Activated T-cell treated with anti-CD3 and anti-CD28 coated beads, Interleukin-2, amount 50 U/mL, for 72 hours (primary cell): Measurements from ENCODE around the gene TPH2. TPM values are rescaled to one million over a fixed set of nuclear protein-coding genes. Genes with fewer than 3 reads are reported as not detected.

Source experiments
- ATAC-seq, 2 donors: fragments of 150-1000 bp; cut with Tn5 transposase; replicated peaks in 1 of 2; 2 replicates each; pipeline ENCODE4 v1.10.0; 2021; ENCODE audit warnings: moderate library complexity in 2 of 2, mild to moderate bottlenecking in 1 of 2
- DNase-seq, 2 donors: peaks; one replicate each; pipeline ENCODE4 v3.0.0; 2021 to 2022; ENCODE audit warnings: mixed read lengths in 1 of 2
- H3K27ac Mint-ChIP-seq: one replicate; pipeline ENCODE4 v1.8.0; 2022; ENCODE audit warnings: mild to moderate bottlenecking, moderate library complexity, mixed read lengths
- H3K27me3 Mint-ChIP-seq: one replicate; pipeline ENCODE4 v1.8.0; 2022; ENCODE audit warnings: low read depth, mixed read lengths
- H3K36me3 Mint-ChIP-seq, 2 donors: one replicate each; pipeline ENCODE4 v1.8.0; 2022; ENCODE audit warnings: mixed read lengths in 2 of 2, mild to moderate bottlenecking in 1 of 2; ENCODE audit not compliant: insufficient read depth in 2 of 2
- H3K4me1 Mint-ChIP-seq: one replicate; pipeline ENCODE4 v1.8.0; 2022; ENCODE audit warnings: low read depth, mixed read lengths
- H3K4me3 Mint-ChIP-seq, 2 donors: one replicate each; pipeline ENCODE4 v1.8.0; 2022; ENCODE audit warnings: mild to moderate bottlenecking in 2 of 2, mixed read lengths in 2 of 2, moderate library complexity in 2 of 2
- H3K9me3 Mint-ChIP-seq, 2 donors: one replicate each; pipeline ENCODE4 v1.8.0; 2022; ENCODE audit warnings: mixed read lengths in 2 of 2
- total RNA-seq, 2 donors: library from RNA; stranded (reverse); gene quantifications; one replicate each; pipeline ENCODE4 v1.2.3, GENCODE V29; 2022

Gene TPH2
- total RNA-seq, 2 donors from 2014 or later = not detected

- no peaks in the 10 kb centered on the region for H3K9me3 Mint-ChIP-seq
- H3K4me1 Mint-ChIP-seq = peaks cover 11% of the 10 kb centered on the region
- H3K27me3 Mint-ChIP-seq = peaks cover 38% of the 10 kb centered on the region
- DNase-seq (no peak), ATAC-seq (no peak)
- no peaks in the 10 kb centered on the region for H3K36me3 Mint-ChIP-seq
- H3K27ac Mint-ChIP-seq = no peak overlapping the region
- no peak overlapping the region for H3K4me3 Mint-ChIP-seq
Observed at GRCh38 chr12:71972441-71973074, 33.9 kb downstream of the TPH2 start.

GRCh38 chr12:71973687-71974086 lies 35.0 kb downstream of the TPH2 start:
- Mint-ChIP-seq H3K36me3 (no peaks in the 10 kb centered on the region), H3K4me3 (peak overlapping the region in 1 of 2 donors; percentile 26), H3K27me3 (peaks cover 28% of the 10 kb centered on the region), H3K4me1 (peaks cover 11% of the 10 kb centered on the region), H3K9me3 (no peaks in the 10 kb centered on the region), H3K27ac (no peak overlapping the region)
- peak; percentile 77 to 93 for ATAC-seq
- DNase-seq = peak in 1 of 2 donors; percentile 3

- H3K36me3 Mint-ChIP-seq = no peaks in the 10 kb centered on the region
- no peaks in the 10 kb centered on the region for H3K9me3 Mint-ChIP-seq
- no peak for ATAC-seq
- no peak overlapping the region for H3K4me3 Mint-ChIP-seq
- H3K27me3 Mint-ChIP-seq = peaks cover 28% of the 10 kb centered on the region
- no peaks in the 10 kb centered on the region for H3K4me1 Mint-ChIP-seq
- DNase-seq = no peak
- H3K27ac Mint-ChIP-seq = no peak overlapping the region
Observed at GRCh38 chr12:71980538-71980937, 41.9 kb downstream of the TPH2 start.

DNA sequence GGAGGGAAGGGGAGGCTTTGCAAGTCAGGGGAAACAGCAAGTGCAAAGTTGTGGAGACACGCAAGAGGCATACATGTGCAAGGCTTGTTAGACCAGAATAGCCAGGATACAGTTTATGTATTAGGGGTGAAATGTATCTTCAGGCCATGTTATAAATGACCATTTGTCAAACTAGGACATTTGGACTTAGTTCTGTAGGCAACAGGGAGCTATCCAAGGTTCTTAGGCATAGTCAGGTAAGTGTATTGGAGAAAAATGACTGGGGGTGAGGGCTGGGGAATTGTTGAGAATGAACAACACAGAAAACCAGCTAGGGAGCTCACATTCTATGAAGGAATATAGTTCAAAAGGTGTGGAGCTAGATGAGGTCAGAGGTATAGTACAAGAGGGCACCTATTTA lies 42.5 kb downstream of the TPH2 start:
- no peak overlapping the region for H3K4me3 Mint-ChIP-seq

GRCh38 chr12:71994715-71995114 lies 56.1 kb downstream of the TPH2 start:
- Mint-ChIP-seq H3K27ac (no peak overlapping the region), H3K27me3 (peaks cover 37% of the 10 kb centered on the region), H3K36me3 (no peaks in the 10 kb centered on the region), H3K4me1 (peaks cover 3% of the 10 kb centered on the region), H3K9me3 (no peaks in the 10 kb centered on the region), H3K4me3 (no peak overlapping the region)
- no peak for DNase-seq
- no peak for ATAC-seq

More for the DNA sequence above, 42.5 kb downstream of the TPH2 start:
- no peak overlapping the region for H3K27ac Mint-ChIP-seq
- ATAC-seq (no peak), DNase-seq (no peak)
- no peaks in the 10 kb centered on the region for H3K36me3 Mint-ChIP-seq
- no peaks in the 10 kb centered on the region for H3K4me1 Mint-ChIP-seq
- H3K9me3 Mint-ChIP-seq = no peaks in the 10 kb centered on the region
- H3K27me3 Mint-ChIP-seq = peaks cover 24% of the 10 kb centered on the region

GRCh38 chr12:71999795-72000194 lies 61.1 kb downstream of the TPH2 start:
- DNase-seq (no peak), ATAC-seq (peak; percentile 60 to 83)
- H3K36me3 Mint-ChIP-seq = no peaks in the 10 kb centered on the region
- peaks cover 8% of the 10 kb centered on the region for H3K4me1 Mint-ChIP-seq
- H3K9me3 Mint-ChIP-seq = no peaks in the 10 kb centered on the region
- H3K27me3 Mint-ChIP-seq = peaks cover 54% of the 10 kb centered on the region
- no peak overlapping the region for H3K4me3 Mint-ChIP-seq
- no peak overlapping the region for H3K27ac Mint-ChIP-seq

DNA sequence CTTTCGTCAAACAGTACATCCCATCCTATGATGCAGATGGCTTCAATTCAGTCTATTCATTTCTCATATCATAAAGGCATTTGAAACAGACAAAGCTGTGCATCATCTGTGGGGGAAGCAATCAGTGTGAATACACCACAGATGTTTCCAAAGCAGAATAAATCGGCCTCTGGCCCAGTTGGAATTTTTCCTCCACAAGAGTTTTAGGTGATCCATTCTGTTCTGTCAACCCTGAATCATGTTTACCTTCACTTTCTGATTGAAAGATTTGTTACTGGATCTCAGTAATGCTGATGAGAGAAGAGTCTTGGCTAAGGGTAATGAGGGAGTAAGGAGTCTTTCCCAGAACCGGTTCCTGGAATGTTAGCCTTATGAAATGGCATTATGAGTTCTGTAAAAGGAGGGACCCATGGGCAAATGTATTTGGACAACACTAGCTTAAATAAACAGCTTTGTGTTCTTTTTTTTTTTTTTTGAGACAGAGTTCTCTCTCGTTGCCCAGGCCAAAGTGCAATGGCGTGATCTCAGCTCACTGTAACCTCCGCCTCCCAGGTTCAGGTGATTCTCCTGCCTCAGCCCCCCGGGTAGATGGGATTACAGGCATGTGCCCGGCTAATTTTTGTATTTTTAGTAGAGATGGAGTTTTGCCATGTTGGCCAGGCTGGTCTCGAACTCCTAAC lies 62.5 kb downstream of the TPH2 start:
- Mint-ChIP-seq H3K9me3 (no peaks in the 10 kb centered on the region), H3K4me1 (peaks cover 8% of the 10 kb centered on the region), H3K36me3 (no peaks in the 10 kb centered on the region), H3K27me3 (peaks cover 58% of the 10 kb centered on the region), H3K27ac (no peak overlapping the region), H3K4me3 (no peak overlapping the region)
- DNase-seq = no peak
- no peak for ATAC-seq

DNA sequence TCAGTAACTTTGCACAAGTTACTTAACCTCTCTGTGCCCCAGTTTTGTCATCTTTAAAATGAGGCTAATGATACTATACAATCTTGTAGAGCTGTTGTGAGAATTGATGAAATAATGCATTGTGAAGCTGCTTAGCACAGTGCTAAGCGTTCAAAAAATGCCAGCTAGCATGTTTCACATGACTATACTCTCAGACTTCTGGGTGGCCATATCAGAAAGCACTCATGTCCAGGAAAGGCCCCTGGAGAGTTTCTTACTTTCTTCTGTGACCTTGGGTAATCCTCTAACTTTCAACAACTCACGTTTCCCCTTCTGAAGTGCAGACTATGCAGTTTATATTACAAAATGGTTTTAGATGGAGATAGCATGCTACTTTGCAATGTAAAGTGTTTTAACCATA lies 68.1 kb downstream of the TPH2 start:
- Mint-ChIP-seq H3K9me3 (no peaks in the 10 kb centered on the region), H3K36me3 (no peaks in the 10 kb centered on the region), H3K4me1 (no peaks in the 10 kb centered on the region), H3K27ac (no peak overlapping the region), H3K4me3 (no peak overlapping the region), H3K27me3 (peaks cover 30% of the 10 kb centered on the region)
- ATAC-seq (no peak), DNase-seq (no peak)

- Mint-ChIP-seq H3K9me3 (no peaks in the 10 kb centered on the region), H3K36me3 (no peaks in the 10 kb centered on the region), H3K27ac (no peak overlapping the region), H3K27me3 (peaks cover 24% of the 10 kb centered on the region), H3K4me1 (no peaks in the 10 kb centered on the region), H3K4me3 (no peak overlapping the region)
- DNase-seq (no peak), ATAC-seq (no peak)
Observed at GRCh38 chr12:72010356-72010755, 71.7 kb downstream of the TPH2 start.

GRCh38 chr12:72011374-72011773 lies 72.7 kb downstream of the TPH2 start:
- H3K4me3 Mint-ChIP-seq = no peak overlapping the region
- H3K36me3 Mint-ChIP-seq = no peaks in the 10 kb centered on the region
- H3K27ac Mint-ChIP-seq = no peak overlapping the region
- ATAC-seq = no peak
- no peaks in the 10 kb centered on the region for H3K9me3 Mint-ChIP-seq
- H3K4me1 Mint-ChIP-seq = no peaks in the 10 kb centered on the region
- no peak for DNase-seq
- peaks cover 14% of the 10 kb centered on the region for H3K27me3 Mint-ChIP-seq

GRCh38 chr12:72012874-72013273 lies 74.2 kb downstream of the TPH2 start:
- ATAC-seq (no peak), DNase-seq (no peak)
- Mint-ChIP-seq H3K27me3 (peaks cover 18% of the 10 kb centered on the region), H3K4me3 (no peak overlapping the region), H3K36me3 (no peaks in the 10 kb centered on the region), H3K27ac (no peak overlapping the region), H3K4me1 (no peaks in the 10 kb centered on the region), H3K9me3 (no peaks in the 10 kb centered on the region)

- H3K4me1 Mint-ChIP-seq = no peaks in the 10 kb centered on the region
Observed at GRCh38 chr12:72015895-72016294, 77.2 kb downstream of the TPH2 start.

GRCh38 chr12:72017054-72017651 lies 78.5 kb downstream of the TPH2 start:
- H3K27ac Mint-ChIP-seq = no peak overlapping the region
- DNase-seq = peak; percentile 56 to 67
- peaks cover 29% of the 10 kb centered on the region for H3K27me3 Mint-ChIP-seq
- no peak overlapping the region for H3K4me3 Mint-ChIP-seq
- H3K9me3 Mint-ChIP-seq = no peaks in the 10 kb centered on the region
- peak; percentile 78 to 80 for ATAC-seq
- no peaks in the 10 kb centered on the region for H3K4me1 Mint-ChIP-seq
- H3K36me3 Mint-ChIP-seq = no peaks in the 10 kb centered on the region

More at GRCh38 chr12:72015895-72016294, 77.2 kb downstream of the TPH2 start:
- peaks cover 33% of the 10 kb centered on the region for H3K27me3 Mint-ChIP-seq
- ATAC-seq (no peak), DNase-seq (no peak)
- H3K36me3 Mint-ChIP-seq = no peaks in the 10 kb centered on the region
- H3K27ac Mint-ChIP-seq = no peak overlapping the region
- H3K4me3 Mint-ChIP-seq = no peak overlapping the region
- no peaks in the 10 kb centered on the region for H3K9me3 Mint-ChIP-seq
